Activated CD8-positive, alpha-beta memory T cell treated with anti-CD3 and anti-CD28 coated beads, Interleukin-2, amount 50 U/mL, for 4 hours (primary cell): ENCODE measurements around the gene TJP3.

Experiments used
- DNase-seq: peaks from one replicate; pipeline ENCODE4 v3.0.0-alpha.2; 2020

TJP3 gene

GRCh38 chr19:3788996-3789778 lies 81.0 kb downstream of the TJP3 start:
- DNase-seq, result no peak

GRCh38 chr19:3790209-3790734 lies 82.1 kb downstream of the TJP3 start:
- no peak for DNase-seq

GRCh38 chr19:3790941-3791340 lies 82.8 kb downstream of the TJP3 start:
- DNase-seq, result no peak

- DNase-seq, result no peak
These were observed 83.9 kb downstream of the TJP3 start for GRCh38 chr19:3792114-3792513.

- DNase-seq, result no peak
These were observed 85.6 kb downstream of the TJP3 start for GRCh38 chr19:3793799-3794198.

- no peak for DNase-seq
These were observed 88.2 kb downstream of the TJP3 start for GRCh38 chr19:3796358-3796757.

- no peak for DNase-seq
These were observed 90.0 kb downstream of the TJP3 start for GRCh38 chr19:3798137-3798536.
